Glutamatergic neuron (in vitro differentiated cells): ENCODE results near the gene SLC35E3. TPM values are rescaled to one million over a fixed set of nuclear protein-coding genes. Genes with fewer than 3 reads are reported as not detected.
A peak's percentile ranks its signal among the peaks of the same experiment; 100 is the strongest.
"Not testable (repeated sequence)": the region's sequence is repeated elsewhere in the genome, so short reads cannot be mapped to it uniquely, and the experiment has no call there.

Source experiments
- DNase-seq: peaks from one replicate; pipeline ENCODE4 v3.0.0; 2022
- H3K27ac Mint-ChIP-seq: one replicate; pipeline ENCODE4 v1.8.0; 2020; ENCODE audit warnings: mild to moderate bottlenecking, mixed read lengths, inconsistent platforms; ENCODE audit not compliant: unreplicated experiment
- H3K27me3 Mint-ChIP-seq: one replicate; pipeline ENCODE4 v1.8.0; 2020; ENCODE audit warnings: mild to moderate bottlenecking, moderate library complexity, mixed read lengths, inconsistent platforms; ENCODE audit not compliant: unreplicated experiment
- H3K36me3 Mint-ChIP-seq: one replicate; pipeline ENCODE4 v1.8.0; 2020; ENCODE audit warnings: mild to moderate bottlenecking, mixed read lengths, inconsistent platforms; ENCODE audit not compliant: unreplicated experiment
- H3K4me1 Mint-ChIP-seq: one replicate; pipeline ENCODE4 v1.8.0; 2020; ENCODE audit warnings: mild to moderate bottlenecking, low read depth, mixed read lengths, inconsistent platforms; ENCODE audit not compliant: unreplicated experiment
- H3K4me3 Mint-ChIP-seq: one replicate; pipeline ENCODE4 v1.8.0; 2020; ENCODE audit warnings: mild to moderate bottlenecking, mixed read lengths, inconsistent platforms; ENCODE audit not compliant: unreplicated experiment
- H3K9me3 Mint-ChIP-seq: one replicate; pipeline ENCODE4 v1.8.0; 2020; ENCODE audit warnings: mild to moderate bottlenecking, moderate library complexity, mixed read lengths, inconsistent platforms; ENCODE audit not compliant: unreplicated experiment
- total RNA-seq: library from RNA; stranded (reverse); fragmentation: NEBNext Ultra II Directional; extraction: Animal tissue kit (Norgen Biotek cat#: 25700); gene quantifications from one replicate; pipeline ENCODE4 v1.2.1, GENCODE V29; 2021; ENCODE audit not compliant: unreplicated experiment
- TF ChIP-seq, protein P1 (sequence below): fragments of 200-600 bp; sonication (generic); IDR thresholded peaks from one replicate; pipeline ENCODE4 v1.5.0; 2021; ENCODE audit not compliant: partially characterized antibody, unreplicated experiment

SLC35E3 gene
- total RNA-seq, 1 donor from 2014 or later, result 26.2 TPM

DNA sequence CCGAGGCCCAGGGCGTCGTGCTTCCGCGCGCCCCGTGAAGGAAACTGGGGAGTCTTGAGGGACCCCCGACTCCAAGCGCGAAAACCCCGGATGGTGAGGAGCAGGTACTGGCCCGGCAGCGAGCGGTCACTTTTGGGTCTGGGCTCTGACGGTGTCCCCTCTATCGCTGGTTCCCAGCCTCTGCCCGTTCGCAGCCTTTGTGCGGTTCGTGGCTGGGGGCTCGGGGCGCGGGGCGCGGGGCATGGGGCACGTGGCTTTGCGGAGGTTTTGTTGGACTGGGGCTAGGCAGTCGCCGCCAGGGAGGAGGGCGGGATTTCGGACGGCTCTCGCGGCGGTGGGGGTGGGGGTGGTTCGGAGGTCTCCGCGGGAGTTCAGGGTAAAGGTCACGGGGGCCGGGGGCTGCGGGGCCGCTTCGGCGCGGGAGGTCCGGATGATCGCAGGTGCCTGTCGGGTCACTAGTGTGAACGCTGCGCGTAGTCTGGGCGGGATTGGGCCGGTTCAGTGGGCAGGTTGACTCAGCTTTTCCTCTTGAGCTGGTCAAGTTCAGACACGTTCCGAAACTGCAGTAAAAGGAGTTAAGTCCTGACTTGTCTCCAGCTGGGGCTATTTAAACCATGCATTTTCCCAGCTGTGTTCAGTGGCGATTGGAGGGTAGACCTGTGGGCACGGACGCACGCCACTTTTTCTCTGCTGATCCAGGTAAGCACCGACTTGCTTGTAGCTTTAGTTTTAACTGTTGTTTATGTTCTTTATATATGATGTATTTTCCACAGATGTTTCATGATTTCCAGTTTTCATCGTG, 62.6 kb downstream of the SLC35E3 start:
- Mint-ChIP-seq H3K4me3 (peak overlapping the region; percentile 87), H3K27me3 (peaks cover 7% of the 10 kb centered on the region), H3K27ac (peak overlapping the region; percentile 97), H3K9me3 (peaks cover 9% of the 10 kb centered on the region), H3K4me1 (no peaks in the 10 kb centered on the region), H3K36me3 (peaks cover 5% of the 10 kb centered on the region)
- DNase-seq, result peak; percentile 82
- TF ChIP-seq, protein P1, sequence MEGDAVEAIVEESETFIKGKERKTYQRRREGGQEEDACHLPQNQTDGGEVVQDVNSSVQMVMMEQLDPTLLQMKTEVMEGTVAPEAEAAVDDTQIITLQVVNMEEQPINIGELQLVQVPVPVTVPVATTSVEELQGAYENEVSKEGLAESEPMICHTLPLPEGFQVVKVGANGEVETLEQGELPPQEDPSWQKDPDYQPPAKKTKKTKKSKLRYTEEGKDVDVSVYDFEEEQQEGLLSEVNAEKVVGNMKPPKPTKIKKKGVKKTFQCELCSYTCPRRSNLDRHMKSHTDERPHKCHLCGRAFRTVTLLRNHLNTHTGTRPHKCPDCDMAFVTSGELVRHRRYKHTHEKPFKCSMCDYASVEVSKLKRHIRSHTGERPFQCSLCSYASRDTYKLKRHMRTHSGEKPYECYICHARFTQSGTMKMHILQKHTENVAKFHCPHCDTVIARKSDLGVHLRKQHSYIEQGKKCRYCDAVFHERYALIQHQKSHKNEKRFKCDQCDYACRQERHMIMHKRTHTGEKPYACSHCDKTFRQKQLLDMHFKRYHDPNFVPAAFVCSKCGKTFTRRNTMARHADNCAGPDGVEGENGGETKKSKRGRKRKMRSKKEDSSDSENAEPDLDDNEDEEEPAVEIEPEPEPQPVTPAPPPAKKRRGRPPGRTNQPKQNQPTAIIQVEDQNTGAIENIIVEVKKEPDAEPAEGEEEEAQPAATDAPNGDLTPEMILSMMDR, result peak; percentile 57

DNA sequence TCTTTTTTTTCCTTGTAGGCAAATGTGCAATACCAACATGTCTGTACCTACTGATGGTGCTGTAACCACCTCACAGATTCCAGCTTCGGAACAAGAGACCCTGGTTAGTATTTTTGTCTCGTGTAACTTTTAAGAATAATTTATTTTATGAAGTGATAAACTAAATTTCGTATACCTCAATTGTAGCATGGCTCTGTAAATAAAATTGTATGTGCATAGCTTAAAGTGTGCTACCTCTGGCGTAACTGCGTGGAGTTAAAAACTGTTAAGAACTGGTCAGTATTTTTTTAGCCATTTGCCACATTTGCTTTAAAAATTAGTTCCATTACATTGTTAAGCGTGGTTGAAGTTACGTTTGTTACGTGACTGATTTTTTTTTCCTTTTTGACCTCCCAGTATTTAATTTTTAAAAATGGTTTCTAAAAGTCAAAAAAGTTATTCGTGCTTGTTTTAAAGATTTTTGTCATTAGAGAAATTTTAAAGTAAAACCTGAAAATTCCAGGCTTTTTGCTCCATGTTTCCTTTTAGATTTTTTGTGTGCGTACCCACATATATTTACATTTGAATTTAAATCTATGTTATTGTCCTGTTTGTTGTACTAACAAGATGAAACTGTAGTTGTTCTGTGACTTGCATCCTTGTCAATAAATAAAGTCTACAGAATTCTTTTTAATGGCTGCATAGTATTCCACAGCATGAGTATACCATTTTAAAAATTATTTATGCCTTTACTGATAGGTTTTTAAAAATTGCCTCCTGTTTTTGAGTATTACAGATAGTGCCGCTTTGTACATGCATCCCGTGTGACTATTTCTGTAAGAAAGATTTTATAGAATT, 63.4 kb downstream of the SLC35E3 start:
- Mint-ChIP-seq H3K27me3 (peaks cover 7% of the 10 kb centered on the region), H3K27ac (peak overlapping the region; percentile 97), H3K9me3 (peaks cover 9% of the 10 kb centered on the region), H3K4me1 (no peaks in the 10 kb centered on the region), H3K4me3 (peak overlapping the region; percentile 87), H3K36me3 (peaks cover 5% of the 10 kb centered on the region)
- TF ChIP-seq, protein P1, result no peak
- DNase-seq, result no peak

DNA sequence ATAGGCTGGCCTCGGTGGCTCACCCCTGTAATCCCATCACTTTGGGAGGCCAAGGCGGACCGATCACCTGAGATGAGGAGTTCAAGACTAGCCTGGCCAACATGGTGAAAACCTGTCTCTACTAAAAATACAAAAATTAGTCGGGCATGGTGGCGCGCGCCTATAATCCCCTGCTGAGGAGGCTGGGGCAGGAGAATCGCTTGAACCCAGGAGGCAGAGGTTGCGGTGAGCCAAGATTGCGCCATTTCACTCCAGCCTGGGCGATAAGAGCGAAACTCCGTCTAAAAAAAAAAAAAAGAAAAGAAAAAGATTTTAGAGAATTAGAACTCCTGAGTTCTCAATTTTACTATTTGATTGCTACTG, 64.0 kb downstream of the SLC35E3 start:
- not testable (repeated sequence) for DNase-seq, H3K9me3 Mint-ChIP-seq, H3K36me3 Mint-ChIP-seq, H3K4me1 Mint-ChIP-seq, H3K27ac Mint-ChIP-seq, H3K27me3 Mint-ChIP-seq
- H3K4me3 Mint-ChIP-seq, result peak overlapping the region; percentile 32

DNA sequence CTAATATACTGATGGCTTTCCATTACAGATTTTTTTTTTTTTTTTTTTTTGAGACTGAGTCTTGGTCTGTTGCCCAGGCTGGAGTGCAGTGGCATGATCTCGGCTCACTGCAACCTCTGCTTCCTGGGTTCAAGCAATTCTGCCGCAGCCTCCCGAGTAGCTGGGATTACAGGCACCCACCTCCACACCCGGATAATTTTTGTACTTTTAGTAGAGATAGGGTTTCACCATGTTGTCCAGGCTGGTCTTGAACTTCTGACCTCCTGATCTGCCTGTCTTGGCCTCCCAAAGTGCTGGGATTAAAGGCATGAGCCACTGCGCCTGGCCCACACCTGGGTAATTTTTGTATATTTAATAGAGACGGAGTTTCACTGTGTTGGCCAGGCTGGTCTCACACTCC, 65.6 kb downstream of the SLC35E3 start:
- not testable (repeated sequence) for H3K27ac Mint-ChIP-seq, H3K9me3 Mint-ChIP-seq, H3K27me3 Mint-ChIP-seq, H3K4me3 Mint-ChIP-seq, DNase-seq, H3K36me3 Mint-ChIP-seq, H3K4me1 Mint-ChIP-seq

DNA sequence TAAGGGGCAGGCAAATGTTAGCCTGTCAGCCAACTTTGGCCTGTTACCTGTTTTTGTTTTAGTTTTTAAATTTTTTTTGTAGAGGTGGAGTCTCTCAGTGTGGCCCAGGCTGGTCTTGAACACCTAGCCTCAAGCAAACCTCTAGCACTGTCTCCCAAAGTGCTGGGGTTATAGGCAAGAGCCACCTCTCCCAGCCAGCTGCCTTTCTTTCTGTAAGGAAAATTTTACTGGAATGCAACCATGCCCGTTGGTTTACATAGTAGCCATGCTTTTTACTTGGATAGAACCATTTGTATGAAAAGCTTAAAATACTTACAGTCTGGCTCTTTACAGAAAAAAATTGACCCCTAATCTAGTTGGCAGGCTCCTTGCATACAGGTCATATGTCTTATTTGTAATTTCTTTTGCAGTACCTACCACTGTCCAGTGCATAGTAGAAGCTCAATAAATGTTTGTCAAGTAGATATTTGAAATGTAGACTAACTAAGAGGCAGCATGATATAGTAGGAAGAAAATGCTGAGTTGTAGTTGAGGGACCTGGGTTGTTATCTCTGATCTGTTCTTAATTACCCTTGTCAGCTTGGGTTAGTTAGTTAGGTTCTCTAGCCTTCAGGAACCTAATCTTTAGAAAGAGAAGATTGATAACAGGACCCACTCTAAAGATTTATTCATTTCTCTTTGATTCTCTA, 66.7 kb downstream of the SLC35E3 start:
- H3K27ac Mint-ChIP-seq, result no peak overlapping the region
- no peak for DNase-seq
- no peak overlapping the region for H3K4me3 Mint-ChIP-seq
- H3K36me3 Mint-ChIP-seq, result no peaks in the 10 kb centered on the region
- TF ChIP-seq, protein P1, result no peak
- H3K27me3 Mint-ChIP-seq, result peaks cover 3% of the 10 kb centered on the region
- H3K9me3 Mint-ChIP-seq, result peaks cover 8% of the 10 kb centered on the region
- no peaks in the 10 kb centered on the region for H3K4me1 Mint-ChIP-seq
